ENCODE measurements around the gene NSUN2.

DNA sequence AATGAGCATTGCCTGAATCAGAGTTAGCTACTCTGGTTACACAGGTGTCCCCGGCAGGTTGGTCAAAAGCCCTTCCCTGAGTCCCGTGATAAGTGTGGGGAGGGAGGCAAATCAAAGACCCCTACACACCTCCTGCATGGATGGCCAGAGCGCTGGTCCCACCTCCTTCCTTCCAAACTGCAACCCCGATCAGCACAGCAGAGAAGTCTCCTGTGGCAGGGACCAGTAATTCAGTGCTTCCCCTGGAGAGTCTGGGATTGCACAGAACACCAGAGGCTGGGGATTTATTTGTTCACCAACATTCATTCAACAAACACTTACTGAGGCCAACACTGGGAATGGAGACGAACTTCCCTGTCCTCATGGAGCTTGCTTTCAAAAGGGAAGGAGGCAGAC is 46.2 kb downstream of the NSUN2 start:
- TF ChIP-seq, protein P1, sequence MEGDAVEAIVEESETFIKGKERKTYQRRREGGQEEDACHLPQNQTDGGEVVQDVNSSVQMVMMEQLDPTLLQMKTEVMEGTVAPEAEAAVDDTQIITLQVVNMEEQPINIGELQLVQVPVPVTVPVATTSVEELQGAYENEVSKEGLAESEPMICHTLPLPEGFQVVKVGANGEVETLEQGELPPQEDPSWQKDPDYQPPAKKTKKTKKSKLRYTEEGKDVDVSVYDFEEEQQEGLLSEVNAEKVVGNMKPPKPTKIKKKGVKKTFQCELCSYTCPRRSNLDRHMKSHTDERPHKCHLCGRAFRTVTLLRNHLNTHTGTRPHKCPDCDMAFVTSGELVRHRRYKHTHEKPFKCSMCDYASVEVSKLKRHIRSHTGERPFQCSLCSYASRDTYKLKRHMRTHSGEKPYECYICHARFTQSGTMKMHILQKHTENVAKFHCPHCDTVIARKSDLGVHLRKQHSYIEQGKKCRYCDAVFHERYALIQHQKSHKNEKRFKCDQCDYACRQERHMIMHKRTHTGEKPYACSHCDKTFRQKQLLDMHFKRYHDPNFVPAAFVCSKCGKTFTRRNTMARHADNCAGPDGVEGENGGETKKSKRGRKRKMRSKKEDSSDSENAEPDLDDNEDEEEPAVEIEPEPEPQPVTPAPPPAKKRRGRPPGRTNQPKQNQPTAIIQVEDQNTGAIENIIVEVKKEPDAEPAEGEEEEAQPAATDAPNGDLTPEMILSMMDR (IDR thresholded peaks at IDR 0.05; ENCODE audit: low read depth, low read length, poor library complexity, severe bottlenecking), result no peak
- TF ChIP-seq EZH2phosphoT487 (IDR thresholded peaks at IDR 0.05; ENCODE audit: borderline replicate concordance, low read length), result no peak

Data from DOHH2 (cell line).